ENCODE measurements around the gene COL23A1. TPM values are rescaled to one million over a fixed set of nuclear protein-coding genes. Genes with fewer than 3 reads are reported as not detected.

The COL23A1 gene
- total and polyA plus RNA-seq, 8 donors, result 0.52 to 9.5 (median 7.5) TPM

GRCh38 chr5:178204182-178204934 lies 385.8 kb downstream of the COL23A1 start, which contains the start of gene HNRNPAB:
Gene HNRNPAB, plus strand, starts transcription at chr5:178204533. Its CDS starts 305 bp downstream, at chr5:178204838.
- DNase-seq (peak; percentile 94 to 98 (median 96)), ATAC-seq (peak; percentile 88)
- intact Hi-C loops (cut with DNase I), result no loop called here
- no peak for TF ChIP-seq CTCF (IDR thresholded peaks at IDR 0.05)
- H3K4me3 ChIP-seq, result peak within 1 kb of the TSS; percentile 84 to 86
- peaks cover 0 to 34% of the 10 kb centered on the region in 2 donors for H3K36me3 ChIP-seq
- H3K27me3 ChIP-seq, result no peaks in the 10 kb centered on the region
- peaks cover 24 to 54% of the 10 kb centered on the region in 2 donors for H3K4me1 ChIP-seq
- H3K9me3 ChIP-seq, result no peaks in the 10 kb centered on the region
- peak within 1 kb of the TSS; percentile 85 to 93 for H3K27ac ChIP-seq

- peak overlapping the region; percentile 85 to 93 for H3K27ac ChIP-seq
- peak in 1 of 4 donors; percentile 87 for DNase-seq
Measured at GRCh38 chr5:178203670-178204181, 386.5 kb downstream of the COL23A1 start.

GRCh38 chr5:178202541-178202940 lies 387.7 kb downstream of the COL23A1 start:
- Histone ChIP-seq H3K9me3 (no peaks in the 10 kb centered on the region), H3K36me3 (peaks cover 0 to 16% of the 10 kb centered on the region in 2 donors), H3K4me1 (peaks cover 17 to 41% of the 10 kb centered on the region in 2 donors), H3K27me3 (no peaks in the 10 kb centered on the region), H3K27ac (no peak overlapping the region), H3K4me3 (no peak overlapping the region)
- no peak for TF ChIP-seq CTCF (IDR thresholded peaks at IDR 0.05)
- intact Hi-C loops (cut with DNase I), result no loop called here
- ATAC-seq (no peak), DNase-seq (no peak)

More at GRCh38 chr5:178203670-178204181, 386.5 kb downstream of the COL23A1 start:
- peaks cover 24 to 53% of the 10 kb centered on the region in 2 donors for H3K4me1 ChIP-seq
- H3K4me3 ChIP-seq, result peak overlapping the region; percentile 84 to 86
- peak; percentile 2 for ATAC-seq
- peaks cover 0 to 28% of the 10 kb centered on the region in 2 donors for H3K36me3 ChIP-seq
- intact Hi-C loops (cut with DNase I), result no loop called here
- TF ChIP-seq CTCF (IDR thresholded peaks at IDR 0.05), result no peak
- no peaks in the 10 kb centered on the region for H3K27me3 ChIP-seq
- H3K9me3 ChIP-seq, result no peaks in the 10 kb centered on the region

GRCh38 chr5:178201927-178202235 lies 388.3 kb downstream of the COL23A1 start:
- Histone ChIP-seq H3K4me3 (no peak overlapping the region), H3K36me3 (peaks cover 0 to 10% of the 10 kb centered on the region in 2 donors), H3K9me3 (no peaks in the 10 kb centered on the region), H3K27me3 (no peaks in the 10 kb centered on the region), H3K4me1 (peaks cover 13 to 34% of the 10 kb centered on the region in 2 donors), H3K27ac (no peak overlapping the region)
- no peak for TF ChIP-seq CTCF (IDR thresholded peaks at IDR 0.05)
- DNase-seq (no peak), ATAC-seq (no peak)
- intact Hi-C loops (cut with DNase I), result no loop called here

- Histone ChIP-seq H3K27me3 (no peaks in the 10 kb centered on the region), H3K4me3 (no peak overlapping the region), H3K36me3 (peaks cover 0 to 5% of the 10 kb centered on the region in 2 donors), H3K4me1 (peaks cover 8 to 29% of the 10 kb centered on the region in 2 donors), H3K9me3 (no peaks in the 10 kb centered on the region), H3K27ac (no peak overlapping the region)
- intact Hi-C loops (cut with DNase I), result no loop called here
- TF ChIP-seq CTCF (IDR thresholded peaks at IDR 0.05), result no peak
- no peak for ATAC-seq
- no peak for DNase-seq
Measured at GRCh38 chr5:178201221-178201926, 388.8 kb downstream of the COL23A1 start.
